Activated CD4-positive, alpha-beta T cell treated with anti-CD3 and anti-CD28 coated beads, Interleukin-2, amount 50 U/mL, for 1 hour (primary cell): ENCODE data around the gene KIF25.

Experiments used
- DNase-seq: peaks from one replicate; pipeline ENCODE4 v3.0.0-alpha.2; 2020

Gene KIF25

GRCh38 chr6:168091381-168092264 is 94.2 kb downstream of the KIF25 start:
- DNase-seq, result no peak

- DNase-seq, result no peak
Observed at GRCh38 chr6:168092541-168092940, 95.1 kb downstream of the KIF25 start.

GRCh38 chr6:168093071-168093505 is 95.6 kb downstream of the KIF25 start:
- DNase-seq, result no peak

- DNase-seq, result no peak
Observed at GRCh38 chr6:168093634-168094033, 96.2 kb downstream of the KIF25 start.
